Raji (cell line): Measurements from ENCODE around the gene SMAD7.

Source experiments
- POLR2A ChIP-seq: IDR thresholded peaks from 2 replicates; pipeline ENCODE4 v1.6.1; 2011; ENCODE audit warnings: low read depth, low read length, control low read depth; ENCODE audit not compliant: insufficient read depth

The SMAD7 gene

DNA sequence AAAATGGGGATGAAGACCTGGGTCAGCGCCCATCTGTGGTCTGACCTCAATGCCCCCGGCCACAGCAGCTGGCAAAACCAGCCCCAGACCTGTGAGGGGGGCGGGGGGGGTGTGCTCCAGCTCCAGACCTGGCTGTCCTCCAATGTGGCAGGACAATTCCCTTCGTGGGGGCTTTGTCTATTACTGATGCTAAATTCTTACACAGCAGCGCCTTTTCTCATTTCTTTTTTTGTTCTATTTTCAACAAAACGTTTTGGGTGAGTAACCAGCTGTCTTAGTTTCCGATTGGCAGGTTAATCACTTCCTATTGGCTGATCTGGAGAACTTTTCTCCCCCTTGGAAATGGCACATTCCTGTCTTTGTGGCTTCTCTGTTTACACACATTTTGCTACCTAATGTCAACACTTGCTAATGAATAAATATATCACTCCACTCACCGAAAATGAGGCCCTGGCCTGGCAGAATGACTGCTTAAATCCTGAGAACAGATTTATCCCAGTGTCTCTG is 4.4 kb downstream of the SMAD7 start:
- no peak for TF ChIP-seq POLR2A

DNA sequence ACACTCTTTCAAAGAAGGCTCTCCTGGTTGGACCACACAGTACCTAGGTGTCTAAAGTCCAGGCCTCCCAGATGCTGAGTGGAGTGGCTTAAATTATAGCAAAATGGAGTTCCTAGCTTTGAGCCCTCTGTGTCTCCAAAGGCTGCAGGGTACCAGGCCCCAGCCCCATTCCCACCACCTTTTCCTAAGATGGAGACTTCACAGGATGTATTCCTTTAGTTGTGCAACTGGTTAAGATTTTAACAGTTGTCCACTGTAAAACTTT is 4.9 kb downstream of the SMAD7 start:
- no peak for TF ChIP-seq POLR2A

DNA sequence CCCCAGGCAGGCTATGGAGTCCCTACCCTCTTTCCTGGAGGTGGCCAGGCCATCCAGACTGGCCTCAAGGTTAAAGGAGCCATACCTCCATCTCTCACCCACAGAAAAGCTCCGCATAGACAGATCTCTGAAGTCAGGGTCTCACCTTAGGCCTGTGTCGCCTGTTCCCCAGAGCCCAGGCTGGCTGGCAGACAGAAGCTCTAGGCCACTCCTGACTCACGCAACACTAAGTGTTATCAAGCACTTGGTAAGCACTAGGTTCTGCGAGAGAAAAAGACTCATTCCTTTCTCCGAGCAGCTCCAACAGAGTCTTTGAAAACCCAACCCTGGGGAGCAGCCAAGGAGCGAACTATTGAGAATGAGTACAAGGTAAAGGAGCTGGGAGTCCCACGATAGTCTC is 6.1 kb downstream of the SMAD7 start:
- no peak for TF ChIP-seq POLR2A

DNA sequence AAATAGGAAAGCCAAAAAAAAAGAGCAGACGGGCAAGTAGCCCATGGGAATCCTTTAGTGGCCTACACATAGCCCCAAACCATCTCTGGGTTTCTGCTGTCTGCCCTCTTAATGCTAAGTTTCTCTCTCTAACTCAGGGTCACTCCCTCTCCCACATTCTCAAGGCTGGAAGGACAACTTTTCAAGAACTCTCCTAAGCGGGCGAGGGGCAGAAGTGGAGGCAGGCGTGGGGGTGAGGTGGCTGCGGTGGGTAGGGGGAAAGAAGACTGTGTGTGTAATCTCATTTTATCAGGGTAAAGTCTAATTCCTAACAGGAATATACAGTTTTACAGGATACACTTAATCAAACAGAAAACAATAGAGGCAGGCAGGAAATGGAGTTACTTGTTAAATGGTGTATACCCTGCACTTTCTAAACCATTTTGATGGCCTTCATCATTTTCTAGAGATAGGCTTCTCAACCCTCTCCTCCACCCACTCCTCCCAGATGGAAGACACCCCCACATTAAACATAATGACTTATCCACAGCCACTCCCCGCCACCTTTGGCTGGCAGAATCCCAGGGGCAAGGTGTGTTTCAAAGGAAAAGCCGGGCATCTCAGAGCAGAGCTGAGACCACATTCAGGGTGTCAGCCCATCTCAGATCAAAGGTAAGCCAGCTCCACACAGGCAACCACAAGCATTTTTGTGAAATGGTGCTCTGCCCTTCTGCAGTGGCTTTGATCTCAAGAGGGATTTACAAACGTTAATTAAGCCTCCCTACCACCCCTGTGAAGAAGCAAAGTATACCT is 6.8 kb downstream of the SMAD7 start:
- TF ChIP-seq POLR2A: no peak

DNA sequence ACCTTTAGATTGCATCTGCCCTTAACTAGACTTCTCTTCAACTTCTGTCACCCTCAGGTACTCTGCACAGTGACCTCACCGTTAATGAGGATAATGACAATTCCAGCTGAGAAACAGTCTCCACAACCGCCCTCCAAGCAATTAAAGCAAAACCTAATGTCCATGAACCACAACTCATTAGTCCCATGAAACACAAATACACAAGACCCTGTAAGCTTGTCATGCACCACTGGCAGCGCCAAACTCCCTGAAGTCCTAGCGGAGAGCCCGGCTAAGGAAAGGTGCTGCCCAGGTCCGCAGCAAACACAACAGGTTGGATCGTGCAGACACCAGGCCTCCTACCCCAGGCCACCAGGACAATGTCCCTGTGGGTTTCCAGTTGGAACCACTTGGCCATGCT is 7.4 kb downstream of the SMAD7 start:
- TF ChIP-seq POLR2A: no peak

DNA sequence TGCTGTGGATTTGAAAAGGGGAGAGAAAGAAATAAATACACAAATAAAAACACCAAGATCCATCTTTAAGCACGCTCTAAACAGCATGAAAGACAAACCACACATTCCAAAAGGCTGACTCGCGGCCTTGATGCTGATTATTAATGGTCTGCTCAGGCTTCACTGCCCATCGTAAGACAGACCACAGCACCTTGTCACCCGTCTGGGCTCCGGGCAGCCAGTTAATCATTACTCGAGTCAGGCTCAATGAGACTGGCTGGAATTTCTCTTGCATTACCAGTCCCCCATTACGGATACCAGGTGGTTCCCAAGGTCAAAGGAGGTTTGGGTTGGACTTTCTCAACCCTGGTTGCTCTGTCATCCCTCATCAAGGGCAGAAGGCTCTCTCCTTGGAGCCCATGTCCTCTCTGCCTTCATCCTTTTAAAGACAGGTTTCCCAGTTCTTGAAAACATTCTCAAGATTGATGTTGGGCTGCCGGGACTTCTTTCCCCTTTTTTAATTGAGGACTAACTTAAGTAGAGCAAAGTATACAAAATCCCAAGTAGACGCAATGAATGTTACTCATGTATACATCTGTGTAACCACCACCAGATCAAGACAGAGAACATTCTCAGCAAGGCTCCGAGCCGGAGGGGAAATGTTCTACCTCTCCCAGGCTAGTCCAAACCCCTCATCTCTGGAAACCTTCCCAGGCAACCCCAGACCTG is 8.1 kb downstream of the SMAD7 start:
- TF ChIP-seq POLR2A: no peak

DNA sequence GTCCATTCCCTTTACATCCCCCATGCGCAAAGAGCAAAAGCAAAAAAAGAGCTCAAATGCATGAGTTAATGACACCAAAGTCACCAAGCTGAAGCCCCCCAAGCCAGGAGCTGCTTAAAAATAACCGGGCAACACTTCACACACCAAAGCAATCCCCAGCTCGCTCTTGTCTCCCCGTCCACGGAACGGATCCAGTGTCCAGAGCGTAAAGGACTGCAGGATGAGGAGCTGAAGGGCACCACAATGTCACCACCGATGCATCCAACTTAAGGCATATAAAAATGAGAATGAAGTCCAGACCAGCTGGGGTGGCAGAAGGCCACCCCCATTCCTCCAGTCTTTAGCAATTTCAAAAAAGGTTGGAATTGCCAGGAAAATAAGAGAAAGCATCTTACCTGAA is 8.7 kb downstream of the SMAD7 start:
- TF ChIP-seq POLR2A: no peak

DNA sequence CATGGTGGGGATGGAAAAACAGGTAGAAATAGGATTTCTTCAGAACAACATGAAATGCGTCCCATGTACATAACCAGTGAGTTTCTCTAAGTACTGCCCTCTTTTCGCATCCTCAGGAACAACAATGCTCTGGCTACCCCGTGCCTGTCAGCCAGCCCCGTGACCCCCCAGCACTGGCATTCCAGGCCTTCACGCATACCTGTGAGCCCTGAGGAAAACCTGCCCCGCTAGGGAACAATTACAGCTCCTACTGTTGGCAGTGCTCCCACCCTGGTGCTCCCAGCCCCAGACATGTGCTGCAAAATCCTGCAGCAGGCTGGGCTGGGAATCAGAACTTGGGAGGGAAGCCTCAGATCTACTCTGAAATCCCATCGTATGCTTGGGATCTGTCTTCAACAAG is 9.1 kb downstream of the SMAD7 start:
- TF ChIP-seq POLR2A: no peak

DNA sequence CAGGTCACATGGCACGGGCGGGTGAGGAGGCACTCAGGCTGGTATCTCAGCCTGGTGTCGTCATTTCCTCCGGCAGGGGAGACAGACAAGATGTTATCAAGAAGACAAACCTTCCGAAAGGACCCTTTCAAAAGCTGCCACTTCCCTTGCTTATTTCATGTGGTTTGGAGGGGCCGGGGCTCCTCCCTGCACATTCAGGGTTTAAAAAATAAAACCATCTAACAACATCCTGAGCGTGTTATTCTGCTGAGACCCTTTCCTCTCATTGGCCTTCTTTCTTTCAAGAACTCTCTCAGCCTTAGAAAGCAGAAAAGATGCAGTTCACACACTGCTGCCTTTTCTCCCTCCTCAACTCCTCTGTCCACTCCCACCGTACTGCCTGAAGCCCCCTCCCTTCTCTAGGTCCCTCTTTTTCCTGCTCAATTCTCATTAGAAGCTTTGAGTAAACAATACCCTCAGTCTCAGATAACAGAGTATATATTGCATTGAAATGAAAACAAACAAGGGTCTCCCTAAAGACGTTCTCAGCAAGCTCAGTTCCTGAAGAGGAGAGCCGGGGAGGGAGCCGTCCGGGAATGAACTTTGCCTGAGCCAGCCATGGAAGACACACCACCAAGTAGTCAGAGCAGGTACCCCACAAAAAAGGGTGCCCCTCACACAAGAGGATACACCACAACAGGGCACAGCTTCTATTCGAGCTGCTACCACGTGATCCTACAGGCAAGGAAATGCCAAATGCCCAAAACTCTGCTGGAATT is 9.7 kb downstream of the SMAD7 start:
- no peak for TF ChIP-seq POLR2A

DNA sequence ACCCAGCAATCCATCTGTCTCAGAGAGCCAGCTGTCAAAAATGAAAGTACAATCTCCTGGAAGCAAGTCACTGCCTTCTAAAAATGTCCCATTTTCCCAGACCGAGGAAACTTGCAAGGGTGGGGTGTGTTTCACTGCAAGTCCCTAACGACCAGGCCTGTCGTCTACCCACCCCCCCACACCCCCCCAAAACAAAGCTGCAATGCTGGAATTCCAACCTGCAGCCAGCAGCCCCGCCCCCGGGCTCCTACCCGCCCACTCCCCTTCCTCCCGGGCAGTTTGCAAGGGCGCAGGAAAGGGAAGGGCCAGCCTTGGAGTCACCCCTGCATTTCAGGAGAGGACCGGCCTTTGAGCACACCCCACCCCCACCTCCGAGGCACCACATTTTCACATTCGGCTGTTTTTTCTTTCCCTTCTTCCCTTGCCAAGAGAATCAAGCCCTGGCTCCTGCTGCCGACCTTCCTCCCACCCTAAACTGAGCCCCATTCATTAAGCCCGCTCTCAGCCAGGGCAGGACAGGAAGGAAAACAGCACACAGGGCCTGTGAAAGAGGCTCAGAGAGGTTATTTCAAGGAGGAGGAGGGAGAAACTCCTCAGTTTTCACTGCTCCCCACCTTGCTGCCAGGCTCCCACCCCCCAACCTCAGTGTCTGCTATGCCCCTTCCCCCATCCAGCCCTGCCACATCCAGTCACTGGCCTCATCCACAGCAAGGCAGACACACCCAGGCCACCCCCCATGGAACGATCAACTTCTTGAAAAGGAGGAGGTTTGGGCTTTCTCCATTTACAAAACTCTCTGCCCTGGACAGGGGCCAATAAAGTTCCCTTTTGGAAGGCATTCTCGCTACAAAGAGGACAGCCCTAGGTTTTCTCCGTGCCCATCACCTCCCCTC is 11.3 kb downstream of the SMAD7 start:
- TF ChIP-seq POLR2A: no peak

DNA sequence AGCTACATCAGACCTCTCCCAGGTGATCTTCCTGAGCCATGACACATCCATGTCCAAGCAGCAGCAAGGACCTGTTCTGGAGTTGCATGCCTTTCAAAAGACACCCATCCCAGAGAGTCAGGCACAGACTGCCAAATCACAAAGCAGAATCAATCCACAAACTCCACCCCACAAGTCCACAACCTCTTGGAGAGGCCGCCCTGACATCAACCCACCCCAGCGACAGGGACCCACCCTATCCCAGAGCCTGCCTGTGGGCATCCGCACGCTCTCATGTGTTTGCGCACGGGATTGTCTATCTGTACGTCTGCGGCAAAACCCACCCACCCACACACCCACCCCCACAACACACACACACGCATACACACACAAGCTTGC is 11.9 kb downstream of the SMAD7 start:
- no peak for TF ChIP-seq POLR2A

DNA sequence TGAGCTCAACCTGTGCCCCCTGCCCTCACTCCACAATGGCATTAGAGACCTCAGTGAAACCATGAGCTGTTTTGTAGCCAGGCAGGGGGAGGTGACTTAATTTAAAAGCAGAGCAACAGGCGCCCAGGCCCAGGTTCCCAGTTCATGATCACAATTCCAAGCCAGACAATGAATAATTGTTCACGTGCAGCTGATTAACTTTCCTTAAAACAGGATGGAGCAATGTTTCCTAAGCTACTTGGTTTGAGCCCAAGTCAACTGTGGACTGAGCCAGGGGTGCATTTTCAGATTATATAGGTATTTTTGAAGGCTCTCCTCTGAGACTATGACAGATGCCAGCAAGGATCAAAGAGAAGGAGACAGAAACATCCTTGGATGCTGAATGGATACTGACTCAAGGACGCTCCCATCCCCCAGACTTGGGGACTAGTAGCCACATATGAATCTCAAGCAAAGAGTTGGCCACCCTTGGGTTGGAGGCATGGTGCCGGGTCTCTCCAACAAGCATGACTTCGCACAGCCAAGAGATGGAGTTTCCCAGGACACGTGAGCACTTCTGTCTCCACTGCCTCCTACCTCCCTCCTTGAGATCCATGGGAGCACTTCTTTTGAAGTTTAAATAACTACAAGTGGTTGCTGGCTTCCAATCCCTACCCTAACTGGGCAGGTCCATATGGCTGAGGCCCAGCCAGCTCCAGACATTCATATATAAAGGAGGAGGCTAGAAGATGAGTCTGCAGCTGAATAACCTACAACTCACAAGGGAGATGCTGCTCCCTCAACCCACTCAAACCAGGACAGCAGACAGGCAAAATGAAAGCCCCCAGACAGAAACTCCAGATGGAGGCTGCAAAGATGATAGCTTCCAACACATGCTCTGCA is 12.7 kb downstream of the SMAD7 start:
- no peak for TF ChIP-seq POLR2A

DNA sequence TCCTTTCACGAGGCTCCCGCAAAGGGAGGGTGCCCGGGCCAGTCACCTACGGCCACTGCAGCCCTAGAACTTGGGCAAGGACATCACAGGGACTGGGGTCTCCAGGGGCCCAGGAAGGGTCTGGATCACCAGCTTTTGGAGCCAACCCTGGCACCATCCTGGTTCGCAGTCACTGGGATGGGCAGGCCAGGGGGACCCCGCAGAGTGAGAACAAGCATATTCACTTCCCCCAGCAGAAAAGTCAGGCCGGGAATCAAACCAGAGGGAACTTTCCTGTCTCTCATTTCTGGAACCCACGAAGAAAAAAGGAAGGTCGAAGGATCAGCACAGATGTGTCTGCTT is 15.4 kb downstream of the SMAD7 start:
- no peak for TF ChIP-seq POLR2A
